GM21529 (cell line): Measurements from ENCODE around the gene ZC3HAV1.
"Not testable (repeated sequence)": the region's sequence is repeated elsewhere in the genome, so short reads cannot be mapped to it uniquely, and the experiment has no call there.

Source experiments
- ATAC-seq: cut with Tn5 transposase; IDR thresholded peaks from one replicate; pipeline ENCODE4 v1.9.1; 2021; ENCODE audit not compliant: unreplicated experiment

The ZC3HAV1 gene

DNA sequence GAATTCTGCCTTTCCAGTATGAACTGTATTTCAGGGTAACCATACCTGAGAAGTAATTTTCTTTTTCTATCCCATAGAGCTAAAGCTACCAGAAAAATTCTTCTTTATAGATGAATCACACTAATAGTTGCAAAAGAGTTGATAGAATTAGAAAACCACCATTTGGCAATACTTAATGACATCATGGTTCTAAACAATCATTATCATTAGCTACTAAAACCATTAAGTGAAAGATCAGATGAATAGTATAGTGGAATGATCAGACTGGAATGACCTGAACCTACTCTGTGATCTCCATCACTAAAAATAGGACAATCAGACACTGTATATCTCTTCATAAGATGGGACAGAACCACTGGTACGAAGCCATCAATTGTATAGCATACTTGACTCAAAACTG lies 53.8 kb downstream of the ZC3HAV1 start:
- no peak for ATAC-seq

DNA sequence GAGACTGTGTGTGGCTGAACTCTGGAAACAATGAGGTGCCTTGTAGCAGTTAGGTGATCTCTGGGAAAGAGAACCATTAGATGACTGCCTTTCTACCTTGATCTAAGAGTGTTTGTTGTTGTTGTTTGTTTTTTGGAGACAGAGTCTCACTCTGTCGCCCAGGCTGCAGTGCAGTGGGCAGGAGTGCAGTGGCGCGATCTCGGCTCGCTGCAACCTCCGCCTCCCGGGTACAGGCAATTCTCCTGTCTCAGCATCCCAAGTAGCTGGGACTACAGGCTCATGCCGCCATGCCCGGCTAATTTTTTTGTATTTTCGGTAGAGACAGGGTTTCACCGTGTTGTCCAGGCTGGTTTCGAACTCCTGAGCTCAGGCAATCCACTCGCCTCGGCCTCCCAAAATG lies 54.9 kb downstream of the ZC3HAV1 start:
- ATAC-seq = not testable (repeated sequence)

DNA sequence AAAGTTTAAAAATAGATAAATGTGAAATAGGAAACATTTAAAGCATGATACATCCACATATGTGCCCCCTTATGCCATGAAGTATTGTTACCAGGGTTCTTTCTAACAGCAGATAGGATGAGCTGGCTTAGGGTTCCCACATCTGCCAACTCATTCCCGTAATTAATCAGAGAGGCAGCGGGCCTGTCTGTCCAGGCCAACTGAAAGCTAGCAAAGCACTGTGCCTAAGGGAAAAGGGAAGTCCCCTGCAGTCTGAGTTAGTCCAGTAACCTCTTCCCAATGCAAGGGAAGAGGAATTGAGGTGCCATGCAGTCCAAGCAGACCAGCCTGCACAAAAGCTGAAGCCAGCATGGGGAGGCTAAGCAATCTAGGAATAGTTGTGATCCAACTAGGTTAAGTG lies 55.4 kb downstream of the ZC3HAV1 start:
- ATAC-seq = no peak

DNA sequence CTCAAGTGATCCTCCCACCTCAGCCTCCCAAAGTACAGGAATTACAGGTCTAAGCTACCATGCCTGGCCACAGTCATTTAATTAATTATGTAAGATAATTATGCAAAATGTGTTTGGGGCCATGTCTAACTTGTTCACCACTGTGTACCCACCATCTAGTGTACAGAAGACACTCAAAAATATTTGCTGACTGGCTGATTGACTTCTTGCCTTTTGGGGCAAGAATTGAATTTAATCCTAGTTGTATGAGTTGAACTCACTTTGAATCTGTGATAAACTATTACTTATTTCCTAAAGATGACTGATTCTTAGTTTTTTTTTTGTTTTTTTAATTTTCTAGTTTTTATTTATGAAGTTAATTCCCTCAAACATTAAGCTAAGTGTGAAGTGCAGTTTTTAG lies 57.9 kb downstream of the ZC3HAV1 start:
- ATAC-seq = no peak

DNA sequence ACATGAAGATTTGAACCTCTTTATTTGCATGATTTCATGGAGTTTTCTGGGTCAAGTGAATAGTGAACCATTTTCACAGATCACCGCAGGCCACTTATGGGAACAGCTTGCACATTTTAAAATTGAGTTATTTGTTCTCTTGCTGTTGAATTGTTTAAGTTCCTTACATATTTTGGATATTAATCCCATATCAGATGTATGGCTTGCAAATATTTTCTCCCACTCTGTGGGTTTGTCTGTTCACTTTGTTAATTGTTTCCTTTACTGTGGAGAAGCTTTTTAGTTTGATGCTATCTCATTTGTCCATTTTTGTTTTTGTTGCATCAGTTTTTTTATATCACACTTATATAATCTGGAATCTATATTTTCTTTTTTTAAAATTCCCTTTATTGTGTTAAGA lies 59.6 kb downstream of the ZC3HAV1 start:
- no peak for ATAC-seq

DNA sequence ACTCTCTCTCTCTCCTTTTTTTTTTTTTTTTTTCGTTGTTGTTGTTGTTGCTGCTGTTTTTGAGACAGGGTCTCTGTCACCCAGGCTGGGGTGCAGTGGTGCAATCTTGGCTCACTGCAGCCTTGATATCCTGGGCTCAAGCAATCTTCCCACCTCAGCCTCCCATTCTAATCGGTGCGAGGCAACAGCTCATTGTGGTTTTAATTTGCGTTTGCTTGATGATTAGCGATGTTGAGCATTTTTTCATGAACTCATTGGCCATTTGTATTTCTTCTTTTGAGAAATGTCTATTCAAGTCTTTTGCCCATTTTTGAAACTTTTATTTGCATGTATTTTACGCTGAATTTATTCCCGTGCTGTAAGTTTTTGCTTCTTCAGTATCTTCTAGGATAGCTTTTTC lies 60.4 kb downstream of the ZC3HAV1 start:
- no peak for ATAC-seq

DNA sequence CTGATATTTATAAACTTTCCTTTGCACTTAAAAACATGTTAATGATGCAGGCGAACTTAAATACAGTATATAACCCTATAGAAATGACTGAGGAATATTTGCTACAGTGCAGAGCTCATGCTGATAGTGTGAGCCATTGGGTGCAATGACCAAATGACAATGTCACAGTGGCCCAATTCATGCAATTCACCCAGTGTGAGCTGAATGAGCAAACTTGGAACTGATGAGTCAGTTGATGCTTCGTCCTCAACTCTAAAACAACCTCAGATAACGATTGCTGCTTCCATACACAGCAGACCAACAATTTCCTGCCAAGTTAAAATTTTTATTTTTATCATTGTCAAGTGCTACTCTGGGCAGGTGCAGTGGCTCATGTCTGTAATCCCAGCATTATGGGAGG lies 61.5 kb downstream of the ZC3HAV1 start:
- ATAC-seq = no peak

DNA sequence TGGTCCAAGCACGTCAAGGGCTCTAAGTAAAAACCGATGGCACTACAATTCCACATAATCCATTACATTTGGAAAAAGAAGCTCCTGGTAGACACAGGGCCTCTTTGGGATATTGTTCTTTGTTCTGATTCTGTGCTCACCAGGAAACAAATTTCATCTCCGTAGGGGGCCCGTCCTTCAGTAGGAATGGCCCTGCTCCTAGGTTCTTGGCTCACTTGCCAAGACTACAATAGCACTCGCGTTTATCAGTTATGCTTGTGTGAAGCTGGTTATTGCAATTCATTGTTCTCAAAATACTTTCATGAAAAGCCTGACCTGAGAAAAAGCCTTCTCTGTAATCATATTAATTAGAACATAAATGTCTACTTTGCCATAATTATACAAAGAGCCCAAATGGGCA lies 63.4 kb downstream of the ZC3HAV1 start:
- no peak for ATAC-seq

DNA sequence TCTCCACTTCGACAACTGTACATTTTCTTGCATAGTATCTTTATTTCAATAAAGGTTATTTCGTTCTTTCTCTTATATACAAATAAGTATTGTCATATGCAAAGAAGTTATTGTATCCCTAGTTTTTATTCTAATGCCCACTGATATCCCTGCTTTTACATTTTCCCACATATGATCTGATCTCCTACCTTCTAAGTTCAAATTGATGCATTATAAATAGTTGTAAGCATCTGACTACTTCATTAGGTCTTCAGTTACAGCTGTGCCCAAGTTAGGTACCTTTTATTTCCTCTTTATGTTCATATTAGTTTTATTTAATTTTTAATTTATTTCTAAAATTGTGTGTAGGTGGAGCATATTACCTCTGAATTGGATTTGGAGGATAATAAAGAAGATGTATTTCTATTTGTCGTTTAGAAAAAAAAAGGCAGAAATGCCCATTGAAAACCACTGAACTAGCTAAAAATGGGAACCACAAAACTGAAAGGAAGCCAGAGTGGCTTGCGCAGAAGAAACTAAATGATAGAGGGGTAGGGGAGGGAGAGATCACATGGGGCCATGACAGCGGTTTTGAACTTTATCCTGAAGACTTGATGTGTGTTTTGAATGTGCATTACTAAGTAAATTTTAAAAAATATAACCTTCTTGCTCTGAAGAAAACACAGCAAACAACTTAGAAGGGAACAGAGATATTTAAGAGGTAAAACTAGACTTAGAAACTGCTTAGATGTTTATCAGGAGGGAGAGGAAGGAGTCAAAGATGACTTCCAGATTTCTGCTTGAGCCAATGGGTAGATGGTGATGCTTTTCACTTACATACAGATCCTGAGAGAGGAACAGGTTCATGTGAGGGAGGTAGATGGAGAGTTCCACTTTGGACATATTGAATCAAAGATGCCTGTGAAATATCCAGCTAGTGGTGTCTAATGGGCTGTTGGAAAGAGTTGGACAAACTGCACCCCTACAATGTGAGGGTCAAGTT lies 64.4 kb downstream of the ZC3HAV1 start:
- ATAC-seq = no peak

DNA sequence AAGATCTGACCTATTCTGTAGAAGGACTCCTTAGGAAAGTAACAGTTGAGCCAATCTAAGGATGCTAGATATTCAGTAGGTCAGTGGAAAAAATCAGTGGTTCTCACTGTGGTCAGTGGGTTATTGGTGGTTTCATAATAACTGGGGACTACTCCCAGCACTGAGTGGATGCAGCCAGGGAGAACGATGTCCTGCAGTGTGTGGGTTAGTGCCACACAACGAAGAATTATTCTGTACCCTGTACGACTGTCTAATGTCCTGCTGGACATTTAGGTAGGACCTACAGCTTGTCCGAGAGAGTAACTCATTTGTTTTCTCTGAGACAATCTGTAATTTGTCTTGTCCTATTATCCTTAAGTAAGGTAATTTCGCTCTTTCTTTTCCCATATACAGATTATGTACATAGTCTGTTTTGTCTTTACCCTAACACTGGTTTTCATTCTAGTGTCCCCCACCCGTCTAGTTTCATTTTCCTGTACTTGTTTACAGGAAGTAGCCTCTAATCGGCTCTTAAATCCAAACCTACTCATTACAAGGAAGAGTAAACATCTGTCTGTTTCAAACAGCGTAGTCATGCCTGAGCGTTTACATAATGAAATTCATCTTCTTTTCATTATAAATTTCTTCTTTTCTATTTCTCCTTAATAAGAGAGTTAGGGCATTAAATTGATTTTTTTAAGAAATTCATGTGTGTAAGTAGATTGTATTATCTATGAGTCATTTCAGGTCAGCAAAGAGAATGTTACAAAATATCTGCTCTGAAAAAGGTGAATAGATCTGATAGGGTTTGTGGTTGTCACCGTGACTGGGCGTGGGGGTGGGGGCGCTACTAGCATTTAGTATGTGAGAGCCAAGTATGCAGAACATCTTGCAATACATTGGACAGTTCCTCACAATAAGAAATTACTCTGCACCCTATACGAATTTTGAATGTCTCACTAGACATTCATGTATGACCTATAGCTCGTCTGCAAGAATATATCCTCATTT lies 65.4 kb downstream of the ZC3HAV1 start:
- no peak for ATAC-seq

DNA sequence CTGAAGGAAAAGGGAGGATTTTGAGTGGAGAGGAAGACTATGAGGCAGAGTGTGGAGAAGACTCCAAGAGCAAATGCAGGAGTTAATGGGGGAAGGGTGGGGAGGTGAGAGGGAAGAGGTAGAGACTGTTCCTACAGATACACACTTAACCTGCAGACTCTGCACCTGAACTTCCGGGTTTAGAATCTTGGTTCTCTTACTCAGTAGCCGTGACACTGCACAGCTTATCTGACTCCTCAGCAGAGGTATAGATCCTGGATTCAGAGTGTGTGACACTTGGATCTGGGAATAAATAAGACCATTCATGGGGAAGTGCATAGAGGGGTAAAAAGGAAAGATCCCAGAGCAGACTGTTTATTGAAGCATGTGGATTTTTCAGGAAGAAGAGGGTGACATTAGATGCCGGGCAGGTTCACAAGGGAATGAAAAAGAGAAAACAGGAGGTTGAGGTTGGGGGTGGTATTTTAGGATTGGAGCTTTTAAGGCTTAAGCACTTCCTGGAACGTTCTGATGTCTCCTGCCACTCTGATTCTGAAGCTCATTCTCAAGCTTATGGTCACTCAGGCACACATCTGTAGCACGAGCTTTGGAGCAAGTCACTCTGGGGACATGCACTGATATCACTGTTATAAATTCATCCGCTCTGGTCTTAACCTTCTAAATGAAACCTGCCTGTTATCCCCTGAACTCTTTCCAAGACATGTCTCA lies 68.0 kb downstream of the ZC3HAV1 start:
- ATAC-seq = no peak

DNA sequence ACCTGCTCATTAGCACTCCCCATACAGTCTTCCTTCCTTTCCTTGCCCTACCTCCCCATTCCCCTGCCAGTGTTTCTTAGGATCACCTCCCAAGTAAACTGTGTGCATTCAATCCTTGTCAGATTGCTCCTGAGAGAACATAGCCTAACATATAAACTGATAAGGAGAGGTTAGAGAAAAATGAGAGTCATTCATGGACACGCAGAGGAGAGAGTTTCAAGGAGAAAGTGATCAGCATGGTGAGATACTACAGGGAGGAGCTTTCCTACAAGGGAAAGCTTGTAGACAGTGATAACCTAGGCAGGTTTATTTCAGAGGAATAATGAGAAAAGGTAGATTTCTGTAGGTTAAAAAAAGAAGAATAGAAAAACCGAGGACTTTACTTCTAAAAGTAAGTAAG lies 70.8 kb downstream of the ZC3HAV1 start:
- ATAC-seq = no peak

DNA sequence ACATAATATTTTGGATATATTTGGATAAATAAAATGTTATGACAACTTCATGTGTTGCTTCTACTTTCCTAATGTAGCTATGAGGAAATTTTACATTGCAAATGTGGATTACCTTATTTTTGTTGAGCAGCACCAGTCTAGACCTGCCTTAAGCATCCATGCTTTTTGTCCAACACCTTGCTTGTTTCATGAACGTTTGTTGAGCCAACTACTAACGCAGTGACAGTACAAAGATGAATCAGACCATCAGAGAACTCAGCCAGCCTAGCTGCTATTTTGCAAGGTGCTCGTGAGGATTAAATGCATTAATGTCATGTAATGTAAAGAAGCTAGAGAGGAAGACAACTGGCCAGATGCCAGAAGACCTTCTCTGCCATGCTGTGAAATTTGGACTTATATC lies 72.6 kb downstream of the ZC3HAV1 start:
- ATAC-seq = no peak

DNA sequence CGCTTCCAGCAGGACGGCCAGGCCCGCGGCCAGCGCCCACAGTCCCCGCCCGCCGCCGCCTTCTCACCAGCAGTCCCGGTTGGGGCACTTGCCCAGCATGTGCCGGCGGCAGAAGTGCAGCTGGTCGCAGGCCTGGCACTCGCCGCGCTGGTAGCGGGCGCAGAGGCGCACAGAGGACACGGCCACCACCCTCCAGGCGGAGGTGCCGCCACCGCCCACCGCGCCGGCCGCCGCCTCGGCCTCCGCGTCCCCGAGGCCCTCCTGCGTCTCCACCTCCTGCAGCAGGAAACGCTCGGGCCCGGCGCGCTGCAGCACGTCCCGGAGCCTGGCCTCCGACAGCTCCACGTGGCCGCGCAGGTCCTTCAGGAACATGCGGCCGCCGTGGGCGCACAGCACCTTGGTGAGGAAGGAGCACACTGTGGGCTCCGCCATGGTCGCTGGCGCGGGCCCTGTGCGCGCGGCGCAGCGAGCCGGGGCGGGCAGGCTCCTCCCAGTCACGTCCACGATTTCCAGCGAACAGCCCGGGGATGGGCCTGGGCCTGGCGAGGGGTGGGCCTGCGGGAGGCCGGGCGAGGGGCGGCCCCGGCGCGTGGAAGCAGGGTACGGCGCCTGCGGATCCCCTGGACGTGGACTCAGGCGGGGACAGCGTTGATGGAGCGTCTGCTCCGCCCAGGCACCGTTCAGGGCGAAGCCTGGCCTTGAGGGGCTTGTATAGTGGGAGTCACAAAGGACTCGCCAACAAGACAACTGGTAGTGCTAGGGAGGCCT lies 73.8 kb downstream of the ZC3HAV1 start, which contains the start of gene ZC3HAV1L:
ZC3HAV1L (minus strand) TSS at position 457 of the 768 bp plus-strand sequence; CDS start at position 432, 25 bp downstream.
- ATAC-seq = peak; percentile 82

DNA sequence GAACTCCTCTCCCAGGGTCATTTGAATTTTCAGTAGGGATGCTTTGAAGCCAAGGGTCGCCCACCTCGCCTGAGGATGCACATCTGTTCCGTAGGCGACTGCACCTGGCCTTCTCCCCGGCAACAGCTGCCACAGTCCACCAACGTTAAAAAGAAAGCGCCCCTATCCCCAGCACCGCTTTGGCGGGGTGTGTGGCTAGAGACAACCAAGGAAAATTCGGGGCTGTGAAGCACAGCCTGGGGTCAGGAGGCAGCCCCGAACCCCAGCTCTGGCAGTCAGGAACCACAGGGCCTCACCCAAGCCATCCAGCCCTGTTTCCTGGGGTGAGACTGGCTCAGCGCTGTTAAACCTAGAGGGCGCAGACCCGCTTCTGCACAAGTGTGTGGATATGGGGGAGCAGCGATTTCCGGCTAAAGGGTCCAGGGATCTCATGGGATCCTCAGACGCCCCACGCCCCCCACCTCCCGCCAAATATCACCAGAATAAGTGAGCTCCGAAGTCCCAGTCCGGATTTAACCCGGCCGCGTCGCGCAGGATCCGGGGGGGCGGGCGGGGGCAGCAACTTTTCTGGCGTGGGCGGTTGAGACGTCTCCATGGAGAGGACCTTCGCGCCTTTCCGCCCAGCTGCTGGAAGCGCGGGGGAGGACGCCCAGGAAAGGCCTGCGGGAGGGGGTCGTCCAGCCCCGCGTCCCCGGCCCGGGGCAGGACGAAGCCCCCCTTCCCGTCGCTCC lies 74.5 kb downstream of the ZC3HAV1 start:
- peak; percentile 54 for ATAC-seq

DNA sequence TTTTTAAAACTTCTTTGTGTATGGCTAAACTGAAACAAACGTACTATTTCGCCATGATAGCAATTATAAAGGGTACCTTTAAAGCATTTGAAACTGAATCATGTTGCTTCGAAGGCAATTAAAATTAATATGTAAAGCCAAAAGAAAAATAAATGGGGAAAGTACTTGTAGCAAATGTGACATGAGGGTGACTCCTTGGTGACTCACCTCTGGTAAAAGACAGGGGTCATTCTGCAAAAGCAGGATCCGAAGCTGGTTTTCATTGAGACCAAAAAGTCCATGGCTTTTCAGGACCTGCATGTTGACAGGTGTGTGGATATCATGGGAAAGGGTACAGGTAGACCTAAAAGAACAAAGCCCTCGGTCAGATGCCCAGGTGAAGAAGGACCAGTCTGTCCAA lies 75.2 kb downstream of the ZC3HAV1 start:
- ATAC-seq = no peak

DNA sequence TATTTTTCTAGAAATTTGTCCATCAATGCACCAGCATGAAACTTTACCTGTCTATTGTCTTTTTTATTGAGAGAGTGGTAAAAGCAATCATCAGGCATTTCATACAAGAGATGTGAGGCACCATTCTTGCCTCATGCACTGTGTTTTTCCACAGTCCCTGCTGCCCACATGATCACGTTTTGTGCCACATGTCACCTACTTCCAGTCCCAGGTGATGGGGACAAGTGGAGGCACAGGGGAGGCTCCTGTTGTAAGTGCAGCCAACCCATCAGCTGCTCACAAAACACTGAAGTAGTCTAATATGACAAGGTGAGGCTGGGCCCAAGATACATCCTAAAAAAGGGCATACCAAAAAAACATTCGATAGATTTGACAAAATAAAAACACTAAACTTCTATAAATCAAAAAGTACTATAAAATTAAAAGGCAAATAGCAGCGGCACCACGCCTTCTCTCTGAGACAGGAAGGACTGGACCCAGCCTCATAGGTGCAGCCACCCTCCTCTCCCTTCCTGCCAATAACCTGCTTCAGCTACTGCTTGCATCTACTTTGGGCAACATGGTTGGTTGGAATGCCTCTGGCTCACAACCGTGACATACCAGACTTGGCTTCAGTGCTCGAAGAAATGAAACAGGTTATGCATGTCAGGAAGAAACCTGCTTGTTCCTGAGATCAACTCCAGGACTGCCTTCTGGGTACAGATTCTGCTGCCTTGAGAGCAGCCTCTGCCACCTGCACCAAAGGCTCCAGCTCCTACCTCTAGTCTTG lies 76.0 kb downstream of the ZC3HAV1 start:
- no peak for ATAC-seq

DNA sequence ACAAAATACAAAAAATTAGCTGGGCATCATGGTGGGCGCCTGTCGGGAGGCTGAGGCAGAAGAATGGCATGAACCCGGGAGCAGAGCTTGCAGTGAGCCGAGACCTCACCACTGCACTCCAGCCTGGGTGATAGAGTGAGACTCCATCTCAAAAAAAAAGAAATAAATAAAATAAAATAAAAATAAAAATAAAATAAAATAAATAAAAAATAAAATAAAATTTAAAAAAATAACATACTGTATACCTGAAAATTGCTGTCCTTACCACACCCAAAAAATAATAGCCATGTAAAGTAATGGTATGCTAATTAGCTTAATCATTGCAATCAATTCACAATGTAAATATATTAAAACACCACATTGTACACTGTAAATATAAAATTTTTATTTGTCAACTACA lies 77.0 kb downstream of the ZC3HAV1 start:
- no peak for ATAC-seq

DNA sequence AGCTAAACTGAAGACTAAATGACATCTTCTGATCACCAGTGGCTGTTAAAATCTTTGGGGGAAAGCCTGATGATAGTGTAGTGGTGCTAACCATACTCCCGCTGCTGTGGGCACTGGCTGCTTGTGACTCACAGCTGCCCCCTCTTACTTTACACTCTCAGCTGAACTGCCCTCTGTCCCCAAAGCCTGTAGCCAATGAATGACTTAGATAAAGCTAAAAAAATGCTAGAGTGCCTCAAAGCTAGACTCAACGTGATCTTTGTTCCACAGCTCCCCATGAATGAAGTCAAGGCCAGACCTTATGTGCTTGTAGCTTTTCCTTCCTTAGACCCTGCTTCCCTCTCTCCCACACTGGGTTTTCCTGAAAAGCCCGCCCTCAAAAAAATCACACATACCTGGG lies 80.2 kb downstream of the ZC3HAV1 start:
- ATAC-seq = no peak
